Astrocyte of the hippocampus (primary cell): ENCODE results near the gene VPS54.

Experiments
- DNase-seq: peaks from one replicate; pipeline ENCODE4 v3.0.0; 2011; ENCODE audit warnings: low read depth, low spot score

Gene VPS54

DNA sequence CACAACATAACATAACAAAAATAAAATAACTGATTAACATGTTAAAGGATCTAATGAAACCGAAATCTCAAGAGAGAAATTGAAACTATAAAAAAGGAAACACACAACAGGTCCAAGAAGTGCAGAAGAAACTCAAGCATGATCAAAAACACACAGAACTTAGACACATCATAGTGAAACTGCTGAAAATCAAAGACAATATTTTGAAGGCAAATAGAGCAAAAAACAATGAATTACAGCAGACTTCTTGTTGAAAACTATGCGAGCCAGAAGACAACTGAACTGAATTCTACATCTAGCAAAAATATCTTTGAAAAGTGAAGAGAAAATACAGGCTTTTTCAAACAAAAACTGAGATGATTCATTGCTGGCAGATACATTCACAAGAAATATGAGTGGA lies 116.2 kb downstream of the VPS54 start:
- DNase-seq = peak; percentile 19

- DNase-seq = no peak
These were observed 117.1 kb downstream of the VPS54 start for GRCh38 chr2:63902149-63902548.

GRCh38 chr2:63899639-63900038 lies 119.6 kb downstream of the VPS54 start:
- no peak for DNase-seq

- no peak for DNase-seq
These were observed 120.4 kb downstream of the VPS54 start for GRCh38 chr2:63898839-63899238.

- DNase-seq = no peak
These were observed 125.1 kb downstream of the VPS54 start for GRCh38 chr2:63894167-63894566.

- no peak for DNase-seq
These were observed 126.1 kb downstream of the VPS54 start for GRCh38 chr2:63893163-63893562.

GRCh38 chr2:63891488-63892030 lies 127.7 kb downstream of the VPS54 start:
- peak; percentile 76 for DNase-seq

- DNase-seq = no peak
These were observed 128.6 kb downstream of the VPS54 start for GRCh38 chr2:63890678-63891077.

- peak; percentile 77 for DNase-seq
These were observed 130.5 kb downstream of the VPS54 start for GRCh38 chr2:63888490-63889402.

DNA sequence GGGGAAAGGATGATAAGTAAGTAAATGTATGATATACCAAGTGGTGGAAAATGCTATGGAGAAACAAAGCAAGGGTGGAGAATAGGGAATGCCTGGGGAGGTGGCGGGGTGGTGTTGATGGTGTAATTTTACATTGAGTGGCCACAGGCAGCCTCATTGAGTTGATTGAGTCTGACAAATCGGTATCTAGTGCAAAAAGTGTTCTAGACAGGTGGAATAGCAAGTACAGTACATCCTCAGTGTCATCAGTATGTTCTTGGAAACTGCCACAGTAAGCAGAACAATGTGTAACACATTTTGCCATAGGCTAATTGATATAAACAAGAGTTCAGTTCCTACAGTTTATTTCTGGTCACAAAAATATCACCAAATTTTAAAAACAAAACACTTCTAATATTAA lies 131.2 kb downstream of the VPS54 start:
- no peak for DNase-seq

DNA sequence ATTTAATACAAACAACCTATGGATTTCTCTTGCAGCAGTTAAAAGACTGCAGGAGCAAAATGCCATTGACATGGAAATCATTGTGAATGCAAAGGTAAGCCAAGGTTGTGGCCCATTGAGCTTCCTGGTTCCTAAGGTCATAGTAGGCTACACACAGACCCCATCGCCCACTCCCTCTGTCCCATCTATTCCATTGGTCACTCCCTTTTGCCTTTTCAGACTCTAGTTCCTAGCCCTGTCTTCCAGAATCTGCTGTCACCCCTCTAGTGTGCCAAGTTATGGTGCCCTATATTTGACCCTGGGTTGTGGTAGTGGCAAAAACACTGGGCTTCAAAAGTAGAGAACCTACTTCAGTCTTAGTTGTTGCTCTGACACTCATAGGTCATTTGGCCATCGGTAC lies 132.8 kb downstream of the VPS54 start:
- no peak for DNase-seq

GRCh38 chr2:63882395-63883105 lies 136.7 kb downstream of the VPS54 start:
- DNase-seq = no peak

DNA sequence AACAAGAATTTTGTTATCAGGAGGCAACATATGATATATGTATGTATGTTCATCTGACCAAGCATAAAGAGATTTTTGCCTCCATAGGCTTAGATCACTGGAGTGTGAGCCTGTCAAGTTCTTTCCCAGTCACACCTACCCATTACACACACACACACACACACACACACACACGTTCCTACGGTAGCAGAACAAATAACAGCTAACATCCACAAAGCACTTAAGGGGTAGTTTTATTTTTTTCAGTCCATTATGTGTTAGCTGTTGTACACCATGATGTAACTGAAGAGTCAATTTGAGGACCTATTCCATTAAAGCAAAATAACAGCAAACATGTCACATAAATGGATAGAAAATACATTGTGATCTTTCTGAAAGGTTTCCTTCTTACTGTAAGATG lies 138.0 kb downstream of the VPS54 start:
- no peak for DNase-seq

DNA sequence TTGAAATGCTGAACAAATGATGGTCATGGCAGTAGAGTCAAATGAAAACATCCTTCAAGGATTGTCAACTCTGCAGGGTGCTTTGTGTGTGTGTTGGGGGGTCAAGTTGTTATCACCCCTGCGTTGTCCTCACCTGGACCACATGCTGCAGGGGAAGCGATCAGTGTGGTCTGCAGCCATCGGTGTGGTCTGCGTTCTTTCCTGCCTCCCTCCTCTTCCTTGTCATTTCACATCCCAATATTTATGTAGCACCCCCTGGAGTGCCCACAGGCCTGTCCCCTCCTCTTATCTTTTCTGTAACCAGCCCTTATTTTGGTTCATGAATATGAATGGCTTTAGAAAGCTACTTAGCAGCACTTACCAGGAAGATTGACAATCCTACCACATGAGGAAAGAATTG lies 138.6 kb downstream of the VPS54 start:
- DNase-seq = no peak

- no peak for DNase-seq
These were observed 139.3 kb downstream of the VPS54 start for GRCh38 chr2:63879876-63880433.

- DNase-seq = no peak
These were observed 140.7 kb downstream of the VPS54 start for GRCh38 chr2:63878486-63878885.

- peak; percentile 61 for DNase-seq
These were observed 142.9 kb downstream of the VPS54 start for GRCh38 chr2:63876311-63876710.

DNA sequence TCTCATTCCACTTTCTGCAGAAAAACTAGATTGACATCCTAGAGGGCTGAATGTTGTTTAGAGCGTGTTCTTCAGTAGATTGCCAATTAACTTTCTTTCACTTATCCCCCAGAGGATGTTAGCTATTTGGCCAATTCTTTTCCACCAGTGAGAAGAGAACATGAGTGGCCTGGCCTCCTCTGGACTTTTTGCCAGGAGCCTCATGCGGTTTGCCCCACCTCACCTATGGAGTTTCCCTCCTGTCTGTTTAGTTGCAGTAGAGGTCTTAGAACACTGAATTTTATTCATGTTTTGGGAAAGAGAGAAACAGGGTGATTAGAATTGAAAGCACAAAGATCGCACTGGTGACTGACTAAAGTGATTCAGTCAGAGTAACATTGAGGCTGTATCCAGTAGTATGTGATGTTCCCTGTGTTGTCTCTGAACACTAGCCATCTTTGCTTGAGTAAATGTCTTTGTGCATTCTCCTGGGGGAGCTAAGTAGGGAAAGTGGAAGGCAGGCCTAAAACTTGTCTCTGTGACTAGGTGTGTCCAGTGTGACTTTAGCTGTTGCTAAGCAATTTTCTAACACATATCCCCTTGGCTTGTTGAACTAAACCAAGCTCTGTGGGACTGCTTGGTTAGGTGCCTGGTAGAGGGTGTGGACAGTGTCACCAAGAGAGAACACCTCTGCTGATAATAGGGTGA lies 143.5 kb downstream of the VPS54 start:
- peak; percentile 53 for DNase-seq

GRCh38 chr2:63875131-63875527 lies 144.1 kb downstream of the VPS54 start:
- DNase-seq = peak; percentile 38

GRCh38 chr2:63874204-63875130 lies 144.8 kb downstream of the VPS54 start:
- no peak for DNase-seq
